Measurements from ENCODE around the gene RBM38.
A peak's percentile ranks its signal among the peaks of the same experiment; 100 is the strongest.

RBM38 gene

GRCh38 chr20:57394121-57395082 is 3.2 kb downstream of the RBM38 start:
- Histone ChIP-seq H4K20me1 (ENCODE audit: insufficient read depth, low read length) (peaks cover 60% of the 10 kb centered on the region), H3K27me3 (ENCODE audit: low read depth, low read length) (no peaks in the 10 kb centered on the region), H3K36me3 (replicated peaks; ENCODE audit: low read depth, low read length) (peaks cover 67% of the 10 kb centered on the region), H3K79me2 (ENCODE audit: low read length) (peaks cover 81% of the 10 kb centered on the region), H3K4me1 (ENCODE audit: low read length) (peaks cover 81% of the 10 kb centered on the region), H2AFZ (ENCODE audit: low read depth, low read length) (no peak overlapping the region), H3K9me3 (ENCODE audit: insufficient read depth, low read length) (no peaks in the 10 kb centered on the region), H3K27ac (ENCODE audit: low read length) (peak overlapping the region; percentile 78; the same call in 1 of the 2 replicates), H3K9ac (ENCODE audit: low read length) (no peak overlapping the region), H3K4me3 (ENCODE audit: low read length) (peak overlapping the region; percentile 88), H3K4me2 (ENCODE audit: low read length) (peak overlapping the region; percentile 99)
- TF ChIP-seq, protein P1, sequence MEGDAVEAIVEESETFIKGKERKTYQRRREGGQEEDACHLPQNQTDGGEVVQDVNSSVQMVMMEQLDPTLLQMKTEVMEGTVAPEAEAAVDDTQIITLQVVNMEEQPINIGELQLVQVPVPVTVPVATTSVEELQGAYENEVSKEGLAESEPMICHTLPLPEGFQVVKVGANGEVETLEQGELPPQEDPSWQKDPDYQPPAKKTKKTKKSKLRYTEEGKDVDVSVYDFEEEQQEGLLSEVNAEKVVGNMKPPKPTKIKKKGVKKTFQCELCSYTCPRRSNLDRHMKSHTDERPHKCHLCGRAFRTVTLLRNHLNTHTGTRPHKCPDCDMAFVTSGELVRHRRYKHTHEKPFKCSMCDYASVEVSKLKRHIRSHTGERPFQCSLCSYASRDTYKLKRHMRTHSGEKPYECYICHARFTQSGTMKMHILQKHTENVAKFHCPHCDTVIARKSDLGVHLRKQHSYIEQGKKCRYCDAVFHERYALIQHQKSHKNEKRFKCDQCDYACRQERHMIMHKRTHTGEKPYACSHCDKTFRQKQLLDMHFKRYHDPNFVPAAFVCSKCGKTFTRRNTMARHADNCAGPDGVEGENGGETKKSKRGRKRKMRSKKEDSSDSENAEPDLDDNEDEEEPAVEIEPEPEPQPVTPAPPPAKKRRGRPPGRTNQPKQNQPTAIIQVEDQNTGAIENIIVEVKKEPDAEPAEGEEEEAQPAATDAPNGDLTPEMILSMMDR (IDR thresholded peaks at IDR 0.05; ENCODE audit: low read depth, low read length): no peak
- no peak for TF ChIP-seq EZH2phosphoT487 (IDR thresholded peaks at IDR 0.05; ENCODE audit: low read depth)

- TF ChIP-seq, protein P1 (IDR thresholded peaks at IDR 0.05; ENCODE audit: low read depth, low read length): no peak
- no peak for TF ChIP-seq EZH2phosphoT487 (IDR thresholded peaks at IDR 0.05; ENCODE audit: low read depth)
- no peak overlapping the region for H2AFZ ChIP-seq (ENCODE audit: low read depth, low read length)
- no peak overlapping the region for H3K9ac ChIP-seq (ENCODE audit: low read length)
- no peaks in the 10 kb centered on the region for H3K9me3 ChIP-seq (ENCODE audit: insufficient read depth, low read length)
- H3K4me3 ChIP-seq (ENCODE audit: low read length): no peak overlapping the region
- no peak overlapping the region for H3K27ac ChIP-seq (ENCODE audit: low read length)
- H3K4me1 ChIP-seq (ENCODE audit: low read length): peaks cover 81% of the 10 kb centered on the region
- no peak overlapping the region for H3K4me2 ChIP-seq (ENCODE audit: low read length)
- peaks cover 72% of the 10 kb centered on the region for H3K36me3 ChIP-seq (replicated peaks; ENCODE audit: low read depth, low read length)
- no peaks in the 10 kb centered on the region for H3K27me3 ChIP-seq (ENCODE audit: low read depth, low read length)
- peaks cover 64% of the 10 kb centered on the region for H4K20me1 ChIP-seq (ENCODE audit: insufficient read depth, low read length)
- peaks cover 91% of the 10 kb centered on the region for H3K79me2 ChIP-seq (ENCODE audit: low read length)
These were observed 4.1 kb downstream of the RBM38 start for GRCh38 chr20:57395111-57395966.

- Histone ChIP-seq H2AFZ (ENCODE audit: low read depth, low read length) (no peak overlapping the region), H3K27ac (ENCODE audit: low read length) (peak overlapping the region; percentile 90), H3K4me1 (ENCODE audit: low read length) (peaks cover 87% of the 10 kb centered on the region), H3K9ac (ENCODE audit: low read length) (no peak overlapping the region), H3K9me3 (ENCODE audit: insufficient read depth, low read length) (no peaks in the 10 kb centered on the region), H3K36me3 (replicated peaks; ENCODE audit: low read depth, low read length) (peaks cover 83% of the 10 kb centered on the region), H3K79me2 (ENCODE audit: low read length) (peaks cover 100% of the 10 kb centered on the region), H4K20me1 (ENCODE audit: insufficient read depth, low read length) (peaks cover 75% of the 10 kb centered on the region), H3K4me2 (ENCODE audit: low read length) (peak overlapping the region; percentile 92), H3K27me3 (ENCODE audit: low read depth, low read length) (no peaks in the 10 kb centered on the region), H3K4me3 (ENCODE audit: low read length) (peak overlapping the region; percentile 68)
- no peak for TF ChIP-seq EZH2phosphoT487 (IDR thresholded peaks at IDR 0.05; ENCODE audit: low read depth)
- TF ChIP-seq, protein P1 (IDR thresholded peaks at IDR 0.05; ENCODE audit: low read depth, low read length): no peak
These were observed 5.2 kb downstream of the RBM38 start for GRCh38 chr20:57396212-57396983.
